GM12878 (cell line): ENCODE data around the gene FAM20B.

ENCODE experiments used
- BMI1 ChIP-seq: fragments of 450-650 bp; IDR thresholded peaks from 2 replicates; pipeline ENCODE4 v1.6.1; 2016; ENCODE audit warnings: mild to moderate bottlenecking, moderate library complexity, borderline replicate concordance
- CREB1 ChIP-seq: IDR thresholded peaks from 2 replicates; pipeline ENCODE4 v1.6.1; 2012; ENCODE audit warnings: low read depth, mild to moderate bottlenecking, inconsistent platforms
- CTCF ChIP-seq, 3 experiments: IDR thresholded peaks in 2 of 3; conservative IDR thresholded peaks in 1 of 3; 2 replicates each; pipeline ENCODE4 v1.5.1; 2011; ENCODE audit warnings: low read depth in 3 of 3, low read length in 3 of 3, mild to moderate bottlenecking in 3 of 3, control low read depth in 2 of 3, moderate library complexity in 2 of 3, inconsistent platforms in 1 of 3, mixed read lengths in 1 of 3; ENCODE audit not compliant: control insufficient read depth in 2 of 3, insufficient read depth in 1 of 3; ENCODE audit errors: extremely low read depth in 1 of 3
- ELK1 ChIP-seq: IDR thresholded peaks from 2 replicates; pipeline ENCODE4 v1.6.1; 2012; ENCODE audit warnings: low read depth, low read length, improper control_type of control experiment
- EP300 ChIP-seq, 2 experiments: fragments of 150-350 bp in 1 of 2; IDR thresholded peaks; 2 replicates each; pipeline ENCODE4 v1.6.1; 2011 to 2012; ENCODE audit warnings: low read depth in 2 of 2, low read length in 2 of 2, borderline replicate concordance in 1 of 2, improper control_type of control experiment in 1 of 2, inconsistent platforms in 1 of 2; ENCODE audit not compliant: control insufficient read depth in 1 of 2
- MAX ChIP-seq: IDR thresholded peaks from 2 replicates; pipeline ENCODE4 v1.6.1; 2012; ENCODE audit warnings: low read depth, low read length, improper control_type of control experiment
- MXI1 ChIP-seq: fragments of 150-350 bp; IDR thresholded peaks from 2 replicates; pipeline ENCODE4 v1.6.1; 2011; ENCODE audit warnings: low read depth, mild to moderate bottlenecking, inconsistent platforms, low read length, improper control_type of control experiment
- RCOR1 ChIP-seq: conservative IDR thresholded peaks from 2 replicates; pipeline ENCODE4 v1.6.1; 2012; ENCODE audit warnings: low read depth, low read length, improper control_type of control experiment
- SRF ChIP-seq, 2 experiments: IDR thresholded peaks; 2 replicates each; pipeline ENCODE4 v1.6.1; 2011; ENCODE audit warnings: low read depth in 2 of 2, low read length in 2 of 2, mild to moderate bottlenecking in 1 of 2, moderate library complexity in 1 of 2
- YY1 ChIP-seq: IDR thresholded peaks from 2 replicates; pipeline ENCODE4 v1.6.1; 2011; ENCODE audit warnings: low read depth, mild to moderate bottlenecking, low read length

GRCh38 chr1:179043266-179043665, 17.6 kb downstream of the FAM20B start:
- TF ChIP-seq MAX (no peak), RCOR1 (no peak), EP300 (IDR thresholded peaks at IDR 0.05; ENCODE audit: borderline replicate concordance in 1 of 2, control insufficient read depth in 1 of 2, low read depth in 2 of 2, low read length in 2 of 2) (no peak), CTCF (IDR thresholded peaks at IDR 0.05 in 2 of 3, conservative IDR thresholded peaks at IDR 0.05 in 1 of 3; ENCODE audit: control insufficient read depth in 2 of 3, extremely low read depth in 1 of 3, insufficient read depth in 1 of 3, low read depth in 3 of 3, low read length in 3 of 3) (no peak), MXI1 (no peak), ELK1 (no peak), YY1 (no peak), BMI1 (no peak), CREB1 (no peak), SRF (IDR thresholded peaks at IDR 0.05; ENCODE audit: low read depth in 2 of 2, low read length in 2 of 2) (no peak)
